ENCODE measurements around the gene CCDC92. TPM values are rescaled to one million over a fixed set of nuclear protein-coding genes. Genes with fewer than 3 reads are reported as not detected.

CCDC92 gene
- total and polyA plus RNA-seq, 2 of the 8 experiments (the other 6 are each of a cell fraction or from before 2014, with no cell fraction given) = 0.43 to 0.51 TPM

DNA sequence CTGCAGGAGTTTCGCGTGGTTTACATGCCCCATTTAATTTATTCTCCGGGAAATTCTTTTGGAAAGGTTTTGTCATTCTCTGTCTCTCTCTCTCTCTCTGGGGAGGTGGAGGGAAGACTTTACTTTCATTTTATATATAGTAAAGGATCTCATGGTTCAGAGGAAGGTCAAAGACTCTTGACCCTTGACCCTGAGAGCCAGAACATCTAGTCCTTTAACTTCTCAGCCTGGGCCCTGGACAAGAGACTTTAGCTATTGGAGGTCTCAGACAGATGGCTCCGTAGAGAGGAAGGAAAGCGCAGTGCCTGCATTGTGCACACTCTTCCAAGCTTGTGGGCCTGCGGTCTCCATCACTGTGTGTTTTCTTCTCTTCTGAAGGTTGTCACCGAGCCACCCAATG lies 43.7 kb downstream of the CCDC92 start:
- Histone ChIP-seq H2BK15ac (ENCODE audit: low read length) (no peak overlapping the region), H4K20me1 (replicated peaks in 1 of 2; ENCODE audit: control insufficient read depth in 1 of 2, insufficient read depth in 2 of 2, low read length in 2 of 2) (no peaks in the 10 kb centered on the region), H4K5ac (ENCODE audit: insufficient read length, low read depth, low read length) (no peak overlapping the region), H3K36me3 (ENCODE audit: control insufficient read depth in 2 of 4, insufficient read depth in 4 of 4, low read length in 3 of 4) (no peaks in the 10 kb centered on the region), H3K79me2 (ENCODE audit: control insufficient read depth in 1 of 2, insufficient read depth in 2 of 2, low read length in 2 of 2) (no peaks in the 10 kb centered on the region), H2BK5ac (ENCODE audit: low read depth, low read length) (no peak overlapping the region), H3K4me2 (ENCODE audit: insufficient read depth in 1 of 2, low read depth in 2 of 2, low read length in 2 of 2) (no peak overlapping the region), H3K9me3 (ENCODE audit: insufficient read depth in 2 of 2, low read depth in 1 of 2, low read length in 1 of 2) (no peaks in the 10 kb centered on the region), H3K4ac (replicated peaks; ENCODE audit: insufficient read length, low read depth, low read length) (no peak overlapping the region), H4K91ac (replicated peaks; ENCODE audit: insufficient read length, low read length) (no peak overlapping the region), H3K27ac (ENCODE audit: low read depth, low read length) (no peak overlapping the region), H3K27me3 (replicated peaks in 1 of 4; ENCODE audit: control insufficient read depth in 3 of 4, extremely low read depth in 1 of 4, insufficient read depth in 3 of 4, low read length in 3 of 4) (no peaks in the 10 kb centered on the region), H3K23ac (ENCODE audit: insufficient read length) (no peak overlapping the region), H4K8ac (ENCODE audit: extremely low read depth, insufficient read depth, low read length) (no peak overlapping the region), H3K14ac (ENCODE audit: insufficient read length) (no peak overlapping the region), H2AFZ (ENCODE audit: low read length) (no peak overlapping the region), H3K23me2 (ENCODE audit: low read depth, low read length) (no peaks in the 10 kb centered on the region; the same call in 1 of the 2 replicates), H3K79me1 (ENCODE audit: low read depth, low read length) (no peaks in the 10 kb centered on the region), H2BK12ac (ENCODE audit: low read depth, low read length) (no peak overlapping the region), H2BK20ac (ENCODE audit: low read length) (no peak overlapping the region), H3K56ac (replicated peaks; ENCODE audit: insufficient read length, low read depth, low read length) (no peak overlapping the region), H3K4me1 (replicated peaks in 1 of 4; ENCODE audit: control insufficient read depth in 3 of 4, insufficient read depth in 4 of 4, low read length in 3 of 4) (no peaks in the 10 kb centered on the region), H3K18ac (ENCODE audit: extremely low read depth, low read length) (no peak overlapping the region), H2AK5ac (ENCODE audit: low read depth, low read length) (no peak overlapping the region), H3K9ac (replicated peaks in 1 of 4; ENCODE audit: extremely low read depth in 1 of 4, low read depth in 3 of 4, low read length in 3 of 4) (no peak overlapping the region), H2BK120ac (replicated peaks; ENCODE audit: low read depth, low read length) (no peak overlapping the region), H3K4me3 (ENCODE audit: extremely low read depth in 1 of 4, insufficient read depth in 2 of 4, low read depth in 3 of 4, low read length in 4 of 4) (no peak overlapping the region)
- POLR2A ChIA-PET (ENCODE audit: partially characterized antibody) = no interaction called here
- 85% methylated on average over 7 of the region's 7 CpGs; no CpG with 5 or more reads in 1 of the 2 experiments for WGBS, 2 experiments (ENCODE audit: extremely low coverage in 1 of 2, insufficient coverage in 1 of 2, insufficient read length in 1 of 2, insufficient replicate concordance in 2 of 2, low coverage in 1 of 2, low lambda C conversion rate in 2 of 2, missing lambda C conversion rate in 1 of 2)
- TF ChIP-seq RFX5 (IDR thresholded peaks at IDR 0.05; ENCODE audit: borderline replicate concordance, low read depth, low read length) (no peak), CREB1 (IDR thresholded peaks at IDR 0.05) (no peak), POU5F1 (IDR thresholded peaks at IDR 0.05; ENCODE audit: low read depth, low read length) (no peak), SIRT6 (IDR thresholded peaks at IDR 0.05; ENCODE audit: low read length) (no peak), RBBP5 (IDR thresholded peaks at IDR 0.05; ENCODE audit: borderline replicate concordance, low read depth, low read length) (no peak), BCL11A (IDR thresholded peaks at IDR 0.05; ENCODE audit: low read depth in 2 of 2, low read length in 2 of 2) (no peak), CBX8 (IDR thresholded peaks at IDR 0.05; ENCODE audit: borderline replicate concordance, low read depth, low read length) (no peak)
- TF ChIP-seq, protein P1, sequence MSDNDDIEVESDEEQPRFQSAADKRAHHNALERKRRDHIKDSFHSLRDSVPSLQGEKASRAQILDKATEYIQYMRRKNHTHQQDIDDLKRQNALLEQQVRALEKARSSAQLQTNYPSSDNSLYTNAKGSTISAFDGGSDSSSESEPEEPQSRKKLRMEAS (IDR thresholded peaks at IDR 0.05) = no peak
- CTCF ChIA-PET (ENCODE audit: partially characterized antibody) = interaction anchor here (1.0 to 1.9 kb wide), 3 partner anchors 11 to 16 kb away, joined by 3 to 18 read pairs (median 6); no protein-coding TSS in a partner anchor
- FAIRE-seq (no peak), DNase-seq (ENCODE audit: low read depth in 1 of 2, low spot score in 2 of 2) (no peak)
